MM.1S (cell line): ENCODE data around the gene SH3GLB1.
A peak's percentile ranks its signal among the peaks of the same experiment; 100 is the strongest.

Experiments used
- DNase-seq: peaks from one replicate; pipeline ENCODE4 v3.0.0-alpha.2; 2015
- H2AFZ ChIP-seq: fragments of 300-600 bp; sonication (generic); 2 replicates; pipeline ENCODE4 v1.6.0; 2016; ENCODE audit warnings: antibody characterized with exemption, low read length
- H3F3A ChIP-seq: fragments of 300-600 bp; sonication (generic); 2 replicates; pipeline ENCODE4 v1.6.1; 2016; ENCODE audit warnings: mild to moderate bottlenecking, antibody characterized with exemption, low read length, moderate library complexity, mixed read lengths; ENCODE audit not compliant: insufficient read depth
- H3K27ac ChIP-seq: fragments of 300-600 bp; sonication (generic); 2 replicates; pipeline ENCODE4 v1.5.1; 2016; ENCODE audit warnings: mild to moderate bottlenecking, low read length
- H3K27me3 ChIP-seq: fragments of 300-600 bp; sonication (generic); replicated peaks from 2 replicates; pipeline ENCODE4 v1.6.0; 2016; ENCODE audit warnings: low read length; ENCODE audit not compliant: insufficient read depth
- H3K36me3 ChIP-seq: fragments of 300-600 bp; sonication (generic); replicated peaks from 2 replicates; pipeline ENCODE4 v1.6.1; 2016; ENCODE audit warnings: mild to moderate bottlenecking, low read length, mixed read lengths; ENCODE audit not compliant: insufficient read depth
- H3K4me1 ChIP-seq: fragments of 300-600 bp; sonication (generic); 2 replicates; pipeline ENCODE4 v1.6.1; 2016; ENCODE audit warnings: low read length, mixed read lengths
- H3K4me2 ChIP-seq: fragments of 300-600 bp; sonication (generic); 2 replicates; pipeline ENCODE4 v1.6.0; 2016; ENCODE audit warnings: low read depth, low read length
- H3K4me3 ChIP-seq: fragments of 300-600 bp; sonication (generic); 2 replicates; pipeline ENCODE4 v1.5.1; 2016; ENCODE audit warnings: low read length, mixed read lengths
- H3K79me2 ChIP-seq: fragments of 300-600 bp; sonication (generic); 2 replicates; pipeline ENCODE4 v1.6.1; 2016; ENCODE audit warnings: mixed run types, low read length, mixed read lengths
- H3K9ac ChIP-seq: fragments of 300-600 bp; sonication (generic); 2 replicates; pipeline ENCODE4 v1.6.1; 2016; ENCODE audit warnings: low read length, mixed read lengths
- H3K9me2 ChIP-seq: fragments of 300-600 bp; sonication (generic); replicated peaks from 2 replicates; pipeline ENCODE4 v1.6.1; 2016; ENCODE audit warnings: mild to moderate bottlenecking, low read length, mixed read lengths; ENCODE audit not compliant: insufficient read depth
- H3K9me3 ChIP-seq: fragments of 300-600 bp; sonication (generic); replicated peaks from 2 replicates; pipeline ENCODE4 v1.6.1; 2016; ENCODE audit warnings: mild to moderate bottlenecking, low read length, mixed read lengths; ENCODE audit not compliant: insufficient read depth
- H4K20me1 ChIP-seq: fragments of 300-600 bp; sonication (generic); 2 replicates; pipeline ENCODE4 v1.6.1; 2016; ENCODE audit warnings: mild to moderate bottlenecking, low read length, moderate library complexity, mixed read lengths; ENCODE audit not compliant: insufficient read depth
- EZH2 ChIP-seq: fragments of 300-600 bp; sonication (generic); optimal IDR thresholded peaks from 2 replicates; pipeline ENCODE3; 2017; ENCODE audit warnings: low read depth, mild to moderate bottlenecking, antibody characterized with exemption, low read length, mixed read lengths
- EZH2phosphoT487 ChIP-seq: fragments of 300-600 bp; sonication (generic); IDR thresholded peaks from 2 replicates; pipeline ENCODE4 v1.6.1; 2018; ENCODE audit warnings: antibody characterized with exemption, low read length
- TF ChIP-seq, protein P1 (sequence below): fragments of 300-600 bp; sonication (generic); IDR thresholded peaks from 2 replicates; pipeline ENCODE4 v1.5.1; 2016; ENCODE audit warnings: antibody characterized with exemption, low read length, mixed read lengths

The SH3GLB1 gene

DNA sequence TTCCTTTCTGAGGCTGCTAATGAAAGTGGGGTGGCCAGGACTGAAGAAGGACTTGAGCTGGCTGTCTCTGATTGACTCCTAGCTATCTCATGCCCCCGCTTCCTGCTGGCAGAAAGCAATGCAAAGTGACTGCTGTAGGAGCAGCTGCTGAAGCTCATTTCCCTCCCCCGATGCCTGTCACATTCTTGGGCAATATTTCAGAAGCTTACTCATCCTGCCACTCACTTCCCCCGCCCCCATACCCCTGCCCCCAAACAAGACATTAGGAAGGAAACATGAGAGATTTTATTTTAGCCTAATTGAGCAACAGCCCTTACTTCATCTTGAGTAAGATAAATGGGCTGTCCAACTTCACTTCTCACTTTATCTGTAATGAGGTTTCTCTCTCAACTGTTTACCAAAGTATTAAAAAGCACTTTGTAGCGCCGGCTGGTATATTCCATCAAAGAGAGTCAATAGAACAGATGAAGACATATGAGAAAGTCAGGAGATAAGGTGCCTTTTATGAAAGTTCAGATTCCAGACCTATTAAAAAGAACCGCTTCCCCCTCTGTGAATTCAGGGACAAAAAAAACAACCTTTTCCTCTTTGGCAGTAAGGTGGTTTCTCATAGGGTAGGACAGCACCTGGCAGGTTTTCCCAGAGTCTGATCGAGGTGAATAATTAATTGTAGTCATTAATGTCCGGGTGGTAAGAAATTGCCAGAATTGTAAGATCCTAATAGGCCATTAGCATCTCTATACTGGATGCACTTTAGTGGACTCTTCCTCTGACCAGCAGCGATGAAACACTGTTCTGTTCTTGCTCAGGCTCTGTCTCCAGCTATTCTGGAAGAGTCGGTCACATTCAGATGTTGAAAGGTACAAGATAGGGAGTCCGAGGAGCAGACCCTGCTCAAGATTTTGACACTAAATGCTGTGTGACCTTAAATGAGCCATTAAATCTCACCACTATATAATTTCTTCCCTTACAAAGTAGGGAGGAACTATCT, 70.2 kb downstream of the SH3GLB1 start:
- Histone ChIP-seq H3K36me3 (no peaks in the 10 kb centered on the region), H3K79me2 (no peaks in the 10 kb centered on the region), H3K9ac (no peak overlapping the region), H2AFZ (peak overlapping the region; percentile 55; the same call in 1 of the 2 replicates), H3K4me3 (no peak overlapping the region), H3K9me3 (no peaks in the 10 kb centered on the region), H3F3A (no peaks in the 10 kb centered on the region), H3K27ac (no peak overlapping the region; the same call in 1 of the 2 replicates), H3K27me3 (no peaks in the 10 kb centered on the region), H4K20me1 (no peaks in the 10 kb centered on the region), H3K9me2 (no peaks in the 10 kb centered on the region), H3K4me1 (peaks cover 6% of the 10 kb centered on the region; the same call in 1 of the 2 replicates), H3K4me2 (peak overlapping the region; percentile 41; the same call in 1 of the 2 replicates)
- TF ChIP-seq EZH2phosphoT487: no peak
- TF ChIP-seq, protein P1, sequence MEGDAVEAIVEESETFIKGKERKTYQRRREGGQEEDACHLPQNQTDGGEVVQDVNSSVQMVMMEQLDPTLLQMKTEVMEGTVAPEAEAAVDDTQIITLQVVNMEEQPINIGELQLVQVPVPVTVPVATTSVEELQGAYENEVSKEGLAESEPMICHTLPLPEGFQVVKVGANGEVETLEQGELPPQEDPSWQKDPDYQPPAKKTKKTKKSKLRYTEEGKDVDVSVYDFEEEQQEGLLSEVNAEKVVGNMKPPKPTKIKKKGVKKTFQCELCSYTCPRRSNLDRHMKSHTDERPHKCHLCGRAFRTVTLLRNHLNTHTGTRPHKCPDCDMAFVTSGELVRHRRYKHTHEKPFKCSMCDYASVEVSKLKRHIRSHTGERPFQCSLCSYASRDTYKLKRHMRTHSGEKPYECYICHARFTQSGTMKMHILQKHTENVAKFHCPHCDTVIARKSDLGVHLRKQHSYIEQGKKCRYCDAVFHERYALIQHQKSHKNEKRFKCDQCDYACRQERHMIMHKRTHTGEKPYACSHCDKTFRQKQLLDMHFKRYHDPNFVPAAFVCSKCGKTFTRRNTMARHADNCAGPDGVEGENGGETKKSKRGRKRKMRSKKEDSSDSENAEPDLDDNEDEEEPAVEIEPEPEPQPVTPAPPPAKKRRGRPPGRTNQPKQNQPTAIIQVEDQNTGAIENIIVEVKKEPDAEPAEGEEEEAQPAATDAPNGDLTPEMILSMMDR: no peak
- no peak for TF ChIP-seq EZH2
- DNase-seq: peak; percentile 55

DNA sequence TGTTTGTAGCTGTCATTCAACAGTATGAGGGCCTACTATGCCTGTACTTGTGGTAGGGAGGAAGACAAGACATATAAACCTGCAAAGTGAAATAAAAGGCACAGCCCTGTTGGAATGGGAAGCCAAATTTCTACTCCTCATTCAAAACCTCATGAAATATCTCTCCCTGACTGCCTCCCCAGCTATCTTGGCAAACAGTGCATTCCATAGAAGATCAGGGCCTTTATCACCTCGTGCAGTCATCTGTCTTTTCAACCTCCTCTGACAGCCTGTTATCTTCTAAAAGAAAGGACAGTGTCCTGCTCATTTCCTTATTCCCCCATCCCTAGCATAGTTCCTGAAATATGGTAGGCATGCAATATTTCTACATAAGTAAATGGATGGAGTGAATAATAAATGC, 71.0 kb downstream of the SH3GLB1 start:
- Histone ChIP-seq H3F3A (no peaks in the 10 kb centered on the region), H3K4me3 (no peak overlapping the region), H3K4me1 (peaks cover 6% of the 10 kb centered on the region; the same call in 1 of the 2 replicates), H4K20me1 (no peaks in the 10 kb centered on the region), H3K27ac (no peak overlapping the region), H3K27me3 (no peaks in the 10 kb centered on the region), H3K4me2 (no peak overlapping the region), H3K36me3 (no peaks in the 10 kb centered on the region), H3K9ac (no peak overlapping the region), H3K9me2 (no peaks in the 10 kb centered on the region), H2AFZ (no peak overlapping the region), H3K79me2 (no peaks in the 10 kb centered on the region), H3K9me3 (no peaks in the 10 kb centered on the region)
- no peak for TF ChIP-seq EZH2
- TF ChIP-seq, protein P1: no peak
- no peak for TF ChIP-seq EZH2phosphoT487
- no peak for DNase-seq

DNA sequence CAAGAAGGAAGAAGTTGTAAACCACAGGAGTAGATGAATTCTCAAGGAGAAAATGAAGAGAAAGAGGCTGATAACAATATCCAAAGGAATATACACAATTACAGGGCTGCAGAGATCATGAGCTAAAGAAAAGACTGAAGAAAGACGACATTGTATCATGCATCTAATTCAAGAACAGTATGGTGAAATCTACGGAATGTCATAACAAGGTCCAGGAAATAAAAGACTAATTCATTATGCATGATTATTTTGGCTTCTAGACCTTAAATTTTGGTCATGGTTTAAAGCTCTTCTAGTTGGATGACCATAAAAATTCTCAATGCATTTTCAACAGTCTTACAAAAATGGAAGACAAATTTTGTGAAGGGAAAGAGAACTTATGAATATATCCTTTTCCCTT, 71.7 kb downstream of the SH3GLB1 start:
- no peaks in the 10 kb centered on the region for H3F3A ChIP-seq

More for the DNA sequence above, 71.7 kb downstream of the SH3GLB1 start:
- DNase-seq: no peak
- no peak overlapping the region for H2AFZ ChIP-seq
- no peaks in the 10 kb centered on the region for H3K9me3 ChIP-seq
- H3K79me2 ChIP-seq: no peaks in the 10 kb centered on the region
- no peaks in the 10 kb centered on the region for H3K36me3 ChIP-seq
- no peak overlapping the region for H3K27ac ChIP-seq
- H3K27me3 ChIP-seq: no peaks in the 10 kb centered on the region
- no peak overlapping the region for H3K4me3 ChIP-seq
- no peaks in the 10 kb centered on the region for H3K9me2 ChIP-seq
- H3K4me2 ChIP-seq: no peak overlapping the region
- peaks cover 6% of the 10 kb centered on the region; the same call in 1 of the 2 replicates for H3K4me1 ChIP-seq
- TF ChIP-seq, protein P1: no peak
- TF ChIP-seq EZH2: no peak
- TF ChIP-seq EZH2phosphoT487: no peak
- H3K9ac ChIP-seq: no peak overlapping the region
- H4K20me1 ChIP-seq: no peaks in the 10 kb centered on the region
